IMR-90 (cell line): Measurements from ENCODE around the gene RBM10. TPM values are rescaled to one million over a fixed set of nuclear protein-coding genes. Genes with fewer than 3 reads are reported as not detected.

Experiments
- ATAC-seq: fragments of 200-7000 bp; cut with Tn5 transposase; 2 replicates; pipeline ENCODE4 v1.9.1; 2020; ENCODE audit warnings: low read depth, mild to moderate bottlenecking, moderate library complexity
- BruUV-seq: library from RNA; stranded (reverse); fragments of 400-500 nt; replicated peaks from 2 replicates; lab custom pipeline; 2021; lab: Mats Ljungman, UMichigan
- CTCF ChIA-PET: fragments of 300-600 bp; formaldehyde crosslinking; extraction: SDS; loops from one replicate; lab custom pipeline; 2021; ENCODE audit warnings: antibody characterized with exemption; lab: Yijun Ruan, JAX
- POLR2A ChIA-PET: fragments of 300-600 bp; sonication (Branson Sonifier 250); formaldehyde crosslinking; loops from one replicate; lab custom pipeline; 2022; ENCODE audit warnings: antibody characterized with exemption; ENCODE audit not compliant: unreplicated experiment; lab: Charles Lee
- DNase-seq: peaks from one replicate; pipeline ENCODE4 v3.0.0; 2013
- H2AFZ ChIP-seq: replicated peaks from 2 replicates; pipeline ENCODE3; 2013; ENCODE audit warnings: low read length, mild to moderate bottlenecking; ENCODE audit not compliant: poor library complexity
- H2AK5ac ChIP-seq: 2 replicates; pipeline ENCODE4 v1.6.1; 2013; ENCODE audit warnings: low read depth, low read length, inconsistent platforms
- H2AK9ac ChIP-seq: replicated peaks from 2 replicates; pipeline ENCODE3; 2013; ENCODE audit warnings: mild to moderate bottlenecking, low read depth, low read length, moderate library complexity; ENCODE audit not compliant: poor library complexity
- H2BK120ac ChIP-seq: 2 replicates; pipeline ENCODE4 v1.6.1; 2013; ENCODE audit warnings: low read depth, low read length, inconsistent platforms
- H2BK15ac ChIP-seq: 3 replicates; pipeline ENCODE4 v1.6.1; 2013; ENCODE audit warnings: low read depth, low read length, inconsistent platforms
- H2BK20ac ChIP-seq: 2 replicates; pipeline ENCODE4 v1.6.1; 2013; ENCODE audit warnings: low read depth, mild to moderate bottlenecking, inconsistent platforms, low read length, moderate library complexity
- H2BK5ac ChIP-seq: 2 replicates; pipeline ENCODE4 v1.6.1; 2013; ENCODE audit warnings: mild to moderate bottlenecking, low read depth, low read length, inconsistent platforms; ENCODE audit not compliant: poor library complexity, severe bottlenecking
- H3K14ac ChIP-seq: replicated peaks from 2 replicates; pipeline ENCODE4 v1.6.1; 2013; ENCODE audit warnings: low read depth, low read length, inconsistent platforms
- H3K18ac ChIP-seq: 2 replicates; pipeline ENCODE4 v1.6.1; 2013; ENCODE audit warnings: low read depth, low read length, control low read depth
- H3K23ac ChIP-seq: 2 replicates; pipeline ENCODE4 v1.6.1; 2013; ENCODE audit warnings: low read depth, low read length, inconsistent platforms
- H3K27ac ChIP-seq: 2 replicates; pipeline ENCODE4 v1.5.1; 2013; ENCODE audit warnings: mild to moderate bottlenecking, control low read depth, low read length; ENCODE audit not compliant: insufficient read depth
- H3K27me3 ChIP-seq: 2 replicates; pipeline ENCODE4 v1.6.1; 2013; ENCODE audit warnings: low read length; ENCODE audit not compliant: control insufficient read depth, insufficient read depth
- H3K36me3 ChIP-seq: 2 replicates; pipeline ENCODE4 v1.6.1; 2013; ENCODE audit warnings: low read length, mixed read lengths; ENCODE audit not compliant: control insufficient read depth, insufficient read depth
- H3K4ac ChIP-seq: 2 replicates; pipeline ENCODE4 v1.6.1; 2013; ENCODE audit warnings: low read depth, low read length, inconsistent platforms
- H3K4me1 ChIP-seq: 2 replicates; pipeline ENCODE4 v1.6.1; 2013; ENCODE audit warnings: low read length, mixed read lengths; ENCODE audit not compliant: control insufficient read depth, insufficient read depth
- H3K4me2 ChIP-seq: 2 replicates; pipeline ENCODE4 v1.6.1; 2013; ENCODE audit warnings: low read depth, mild to moderate bottlenecking, control low read depth, low read length, moderate library complexity
- H3K4me3 ChIP-seq: 2 replicates; pipeline ENCODE4 v1.5.1; 2013; ENCODE audit warnings: low read depth, mild to moderate bottlenecking, control low read depth, low read length, moderate library complexity; ENCODE audit not compliant: insufficient read depth
- H3K56ac ChIP-seq: 2 replicates; pipeline ENCODE4 v1.6.1; 2013; ENCODE audit warnings: low read length, inconsistent platforms; ENCODE audit not compliant: insufficient read depth; ENCODE audit errors: extremely low read depth
- H3K79me1 ChIP-seq, 2 experiments: 2 replicates each; pipeline ENCODE4 v1.6.1; 2013; ENCODE audit warnings: low read length in 2 of 2, inconsistent platforms in 1 of 2, low read depth in 1 of 2
- H3K9ac ChIP-seq: 2 replicates; pipeline ENCODE4 v1.6.1; 2013; ENCODE audit warnings: low read depth, low read length, control low read depth
- H3K9me1 ChIP-seq: 2 replicates; pipeline ENCODE4 v1.6.1; 2013; ENCODE audit warnings: low read length, inconsistent platforms; ENCODE audit not compliant: insufficient read depth
- H3K9me3 ChIP-seq: 2 replicates; pipeline ENCODE4 v1.6.1; 2013; ENCODE audit warnings: low read length; ENCODE audit not compliant: control insufficient read depth, insufficient read depth
- H4K20me1 ChIP-seq: 2 replicates; pipeline ENCODE4 v1.6.1; 2013; ENCODE audit warnings: low read length, inconsistent platforms; ENCODE audit not compliant: insufficient read depth
- H4K5ac ChIP-seq: 2 replicates; pipeline ENCODE4 v1.6.1; 2013; ENCODE audit warnings: mild to moderate bottlenecking, low read depth, low read length, control low read depth
- H4K8ac ChIP-seq, 2 experiments: 2 replicates each; pipeline ENCODE4 v1.6.1; 2013; ENCODE audit warnings: low read depth in 2 of 2, low read length in 2 of 2, control low read depth in 1 of 2, inconsistent platforms in 1 of 2
- H4K91ac ChIP-seq: 2 replicates; pipeline ENCODE4 v1.6.1; 2013; ENCODE audit warnings: low read depth, low read length, inconsistent platforms; ENCODE audit not compliant: insufficient read depth
- BHLHE40 ChIP-seq: fragments of 150-350 bp; IDR thresholded peaks from 2 replicates; pipeline ENCODE4 v1.6.1; 2016; ENCODE audit warnings: mild to moderate bottlenecking, low read depth, low read length
- CEBPB ChIP-seq: IDR thresholded peaks from 2 replicates; pipeline ENCODE4 v1.6.1; 2012; ENCODE audit warnings: low read depth, low read length, improper control_type of control experiment
- CHD1 ChIP-seq: IDR thresholded peaks from 2 replicates; pipeline ENCODE4 v1.6.1; 2012; ENCODE audit warnings: low read depth, low read length, improper control_type of control experiment
- FOS ChIP-seq: fragments of 150-350 bp; IDR thresholded peaks from 2 replicates; pipeline ENCODE4 v1.6.1; 2016; ENCODE audit warnings: low read depth, low read length
- MAFK ChIP-seq: IDR thresholded peaks from 2 replicates; pipeline ENCODE4 v1.6.1; 2012; ENCODE audit warnings: low read depth, low read length, improper control_type of control experiment
- MAZ ChIP-seq: IDR thresholded peaks from 2 replicates; pipeline ENCODE4 v1.6.1; 2012; ENCODE audit warnings: low read depth, mild to moderate bottlenecking, low read length, improper control_type of control experiment, moderate library complexity, borderline replicate concordance
- MXI1 ChIP-seq: IDR thresholded peaks from 2 replicates; pipeline ENCODE4 v1.6.1; 2012; ENCODE audit warnings: low read depth, mild to moderate bottlenecking, low read length, moderate library complexity, borderline replicate concordance
- NFE2L2 ChIP-seq: fragments of 150-350 bp; IDR thresholded peaks from 2 replicates; pipeline ENCODE4 v1.6.1; 2016; ENCODE audit warnings: low read depth, mild to moderate bottlenecking, low read length
- POLR2A ChIP-seq: IDR thresholded peaks from 2 replicates; pipeline ENCODE4 v1.6.1; 2012; ENCODE audit warnings: mild to moderate bottlenecking, low read depth, low read length
- RAD21 ChIP-seq: IDR thresholded peaks from 2 replicates; pipeline ENCODE4 v1.6.1; 2012; ENCODE audit warnings: low read length, improper control_type of control experiment
- RCOR1 ChIP-seq: IDR thresholded peaks from 2 replicates; pipeline ENCODE4 v1.6.1; 2012; ENCODE audit warnings: mild to moderate bottlenecking, low read length, improper control_type of control experiment; ENCODE audit not compliant: insufficient replicate concordance
- RFX5 ChIP-seq: IDR thresholded peaks from 2 replicates; pipeline ENCODE4 v1.8.0; 2012; ENCODE audit warnings: low read depth, mild to moderate bottlenecking, low read length, moderate library complexity
- SMC3 ChIP-seq: fragments of 150-350 bp; IDR thresholded peaks from 2 replicates; pipeline ENCODE4 v1.6.1; 2016; ENCODE audit warnings: low read depth, mild to moderate bottlenecking, antibody characterized with exemption, low read length, moderate library complexity
- WGBS, 2 experiments: methylation state at CpG; one replicate each; pipeline versions ENCODE4 v1.1.5 to v1.1.7; 2013; ENCODE audit warnings: missing lambda C conversion rate in 2 of 2; ENCODE audit not compliant: insufficient read length in 1 of 2; ENCODE audit errors: extremely low coverage in 2 of 2; 5-methylcytosine and 5-hydroxymethylcytosine counted together
- dilution Hi-C: fragments of 300-500 bp; cut with HindIII; formaldehyde crosslinking; loops from one replicate; pipeline ENCODE4 v1.14.3; 2018; ENCODE audit warnings: low sequenced_read_pairs; ENCODE audit not compliant: unreplicated experiment
- in situ Hi-C: fragments of 300-500 bp; cut with MboI; formaldehyde crosslinking; loops from 3 replicates; pipeline ENCODE4 v1.14.3; 2019; ENCODE audit warnings: low sequenced_read_pairs, inconsistent platforms, mixed read lengths
- intact Hi-C: fragments of 100-400 bp; cut with micrococcal nuclease; formaldehyde crosslinking; loops from 2 replicates; pipeline ENCODE4 v1.10.0; 2022
- polyA plus RNA-seq, 3 experiments: library from polyadenylated mRNA; depleted of rRNA; stranded (reverse); fragments of >200 nt; gene quantifications; 2 replicates each; pipeline ENCODE4 v1.2.3, GENCODE V29; 2012; ENCODE audit warnings: low replicate concordance in 1 of 3
- total RNA-seq: library from RNA; depleted of rRNA; stranded (reverse); fragments of >200 nt; gene quantifications from 2 replicates; pipeline ENCODE4 v1.2.3, GENCODE V29; 2012
- TF ChIP-seq, protein P1 (sequence below): conservative IDR thresholded peaks from 2 replicates; pipeline ENCODE4 v1.5.1; 2012; ENCODE audit warnings: mild to moderate bottlenecking, low read depth, low read length, improper control_type of control experiment
- TF ChIP-seq, protein P2 (sequence below): fragments of 150-350 bp; IDR thresholded peaks from 2 replicates; pipeline ENCODE4 v1.6.1; 2017; ENCODE audit warnings: mild to moderate bottlenecking, antibody characterized with exemption, low read length, low read depth
- TF ChIP-seq, protein P3 (sequence below): fragments of 150-350 bp; IDR thresholded peaks from 2 replicates; pipeline ENCODE4 v1.6.1; 2016; ENCODE audit warnings: low read depth, mild to moderate bottlenecking, low read length, moderate library complexity, borderline replicate concordance

The RBM10 gene
- total and polyA plus RNA-seq, 2 of the 4 experiments (the other 2 are of a cell fraction): 33.4 to 36.0 TPM

DNA sequence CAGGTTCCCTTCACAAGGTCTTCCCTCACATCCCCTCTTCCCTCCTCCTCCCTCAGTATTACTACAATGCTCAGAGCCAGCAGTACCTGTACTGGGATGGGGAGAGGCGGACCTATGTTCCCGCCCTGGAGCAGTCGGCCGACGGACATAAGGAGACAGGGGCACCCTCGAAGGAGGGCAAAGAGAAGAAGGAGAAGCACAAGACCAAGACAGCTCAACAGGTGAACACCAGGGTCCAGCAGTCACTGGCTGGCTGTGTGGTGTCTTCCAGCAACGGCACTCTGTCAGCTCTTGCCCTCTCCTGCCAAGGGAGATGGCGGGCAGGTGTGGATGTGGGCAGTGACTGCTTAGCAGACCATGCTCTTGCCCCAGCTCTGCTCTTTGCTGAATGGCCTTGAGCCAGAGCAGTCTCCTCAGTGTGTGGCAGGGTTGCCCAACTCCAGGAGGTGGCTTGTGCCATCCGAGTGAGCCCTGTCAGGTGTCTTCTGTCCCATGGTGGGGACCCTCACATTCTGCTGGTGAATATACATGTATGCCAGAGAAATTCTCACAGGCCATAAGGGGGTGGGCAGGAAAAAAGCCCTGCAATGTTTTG is 37.2 kb downstream of the RBM10 start:
- H3K23ac ChIP-seq: no peak overlapping the region
- H2AK5ac ChIP-seq: no peak overlapping the region
- H2BK120ac ChIP-seq: no peak overlapping the region
- H4K91ac ChIP-seq: no peak overlapping the region
- H2AK9ac ChIP-seq: no peak overlapping the region
- WGBS, 2 experiments: no CpG with 5 or more reads among the region's 9 CpGs
- H2BK5ac ChIP-seq: no peak overlapping the region
- DNase-seq: no peak
- H2BK20ac ChIP-seq: no peak overlapping the region
- H3K9ac ChIP-seq: no peak overlapping the region
- H4K5ac ChIP-seq: no peak overlapping the region
- in situ Hi-C loops (no loop called here), intact Hi-C loops (no loop called here), dilution Hi-C loops (no loop called here)
- POLR2A ChIA-PET: no interaction called here
- ATAC-seq: no peak
- no peak overlapping the region for H2AFZ ChIP-seq
- H3K4me3 ChIP-seq: no peak overlapping the region
- H3K27ac ChIP-seq: no peak overlapping the region
- no peak overlapping the region for H2BK15ac ChIP-seq
- BruUV-seq: no TSS peak
- H3K79me1 ChIP-seq: peaks cover 3% of the 10 kb centered on the region in 2 experiments; a peak in 1 of 4 replicates
- CTCF ChIA-PET: no interaction called here
- no peaks in the 10 kb centered on the region for H3K9me3 ChIP-seq
- no peaks in the 10 kb centered on the region for H3K9me1 ChIP-seq
- no peak overlapping the region for H3K18ac ChIP-seq
- H3K36me3 ChIP-seq: peaks cover 32% of the 10 kb centered on the region
- H3K4ac ChIP-seq: no peak overlapping the region
- H4K8ac ChIP-seq: no peak overlapping the region
- no peaks in the 10 kb centered on the region; the same call in 1 of the 2 replicates for H4K20me1 ChIP-seq
- peaks cover 14% of the 10 kb centered on the region; the same call in 1 of the 2 replicates for H3K27me3 ChIP-seq
- H3K14ac ChIP-seq: no peak overlapping the region
- no peak overlapping the region for H3K4me2 ChIP-seq
- TF ChIP-seq FOS (no peak), CEBPB (no peak), SMC3 (no peak), POLR2A (no peak), RCOR1 (no peak), MAFK (no peak), CHD1 (no peak), NFE2L2 (no peak), BHLHE40 (no peak), MXI1 (no peak), RAD21 (no peak), MAZ (no peak), RFX5 (no peak)
- TF ChIP-seq, protein P1, sequence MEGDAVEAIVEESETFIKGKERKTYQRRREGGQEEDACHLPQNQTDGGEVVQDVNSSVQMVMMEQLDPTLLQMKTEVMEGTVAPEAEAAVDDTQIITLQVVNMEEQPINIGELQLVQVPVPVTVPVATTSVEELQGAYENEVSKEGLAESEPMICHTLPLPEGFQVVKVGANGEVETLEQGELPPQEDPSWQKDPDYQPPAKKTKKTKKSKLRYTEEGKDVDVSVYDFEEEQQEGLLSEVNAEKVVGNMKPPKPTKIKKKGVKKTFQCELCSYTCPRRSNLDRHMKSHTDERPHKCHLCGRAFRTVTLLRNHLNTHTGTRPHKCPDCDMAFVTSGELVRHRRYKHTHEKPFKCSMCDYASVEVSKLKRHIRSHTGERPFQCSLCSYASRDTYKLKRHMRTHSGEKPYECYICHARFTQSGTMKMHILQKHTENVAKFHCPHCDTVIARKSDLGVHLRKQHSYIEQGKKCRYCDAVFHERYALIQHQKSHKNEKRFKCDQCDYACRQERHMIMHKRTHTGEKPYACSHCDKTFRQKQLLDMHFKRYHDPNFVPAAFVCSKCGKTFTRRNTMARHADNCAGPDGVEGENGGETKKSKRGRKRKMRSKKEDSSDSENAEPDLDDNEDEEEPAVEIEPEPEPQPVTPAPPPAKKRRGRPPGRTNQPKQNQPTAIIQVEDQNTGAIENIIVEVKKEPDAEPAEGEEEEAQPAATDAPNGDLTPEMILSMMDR: no peak
- TF ChIP-seq, protein P2, sequence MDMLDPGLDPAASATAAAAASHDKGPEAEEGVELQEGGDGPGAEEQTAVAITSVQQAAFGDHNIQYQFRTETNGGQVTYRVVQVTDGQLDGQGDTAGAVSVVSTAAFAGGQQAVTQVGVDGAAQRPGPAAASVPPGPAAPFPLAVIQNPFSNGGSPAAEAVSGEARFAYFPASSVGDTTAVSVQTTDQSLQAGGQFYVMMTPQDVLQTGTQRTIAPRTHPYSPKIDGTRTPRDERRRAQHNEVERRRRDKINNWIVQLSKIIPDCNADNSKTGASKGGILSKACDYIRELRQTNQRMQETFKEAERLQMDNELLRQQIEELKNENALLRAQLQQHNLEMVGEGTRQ: no peak
- TF ChIP-seq, protein P3, sequence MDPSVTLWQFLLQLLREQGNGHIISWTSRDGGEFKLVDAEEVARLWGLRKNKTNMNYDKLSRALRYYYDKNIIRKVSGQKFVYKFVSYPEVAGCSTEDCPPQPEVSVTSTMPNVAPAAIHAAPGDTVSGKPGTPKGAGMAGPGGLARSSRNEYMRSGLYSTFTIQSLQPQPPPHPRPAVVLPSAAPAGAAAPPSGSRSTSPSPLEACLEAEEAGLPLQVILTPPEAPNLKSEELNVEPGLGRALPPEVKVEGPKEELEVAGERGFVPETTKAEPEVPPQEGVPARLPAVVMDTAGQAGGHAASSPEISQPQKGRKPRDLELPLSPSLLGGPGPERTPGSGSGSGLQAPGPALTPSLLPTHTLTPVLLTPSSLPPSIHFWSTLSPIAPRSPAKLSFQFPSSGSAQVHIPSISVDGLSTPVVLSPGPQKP: no peak
- H3K56ac ChIP-seq: no peak overlapping the region
- no peaks in the 10 kb centered on the region for H3K4me1 ChIP-seq
